Common myeloid progenitor, CD34-positive (primary cell): ENCODE results near the gene LAMA5.

ENCODE experiments used
- CTCF ChIA-PET: fragments of 350-600 bp; sonication (Branson Sonifier 250); formaldehyde crosslinking; loops from one replicate; lab custom pipeline; 2021; ENCODE audit warnings: antibody characterized with exemption; lab: Charles Lee
- POLR2A ChIA-PET: fragments of 350-600 bp; sonication (Branson Sonifier 250); formaldehyde crosslinking; loops from one replicate; lab custom pipeline; 2021; ENCODE audit warnings: antibody characterized with exemption; lab: Charles Lee
- DNase-seq, 3 donors: peaks; one replicate each; pipeline versions ENCODE4 v3.0.0 to v3.0.0-alpha.2; 2013
- H3K27ac ChIP-seq, 2 experiments: 1 replicate in 1 of 2; 2 replicates in 1 of 2; pipeline ENCODE4 v1.7.0; 2013; ENCODE audit warnings: inconsistent platforms in 2 of 2, low read length in 2 of 2, mild to moderate bottlenecking in 2 of 2, low read depth in 1 of 2, moderate library complexity in 1 of 2; ENCODE audit not compliant: severe bottlenecking in 2 of 2, insufficient read depth in 1 of 2, poor library complexity in 1 of 2
- H3K27me3 ChIP-seq, 5 experiments: replicated peaks in 2 of 5; 1 replicate in 3 of 5; 2 replicates in 2 of 5; pipeline versions ENCODE4 v1.6.1 to v1.7.0; 2013; ENCODE audit warnings: low read length in 4 of 5, mild to moderate bottlenecking in 2 of 5, moderate library complexity in 2 of 5, inconsistent platforms in 1 of 5; ENCODE audit not compliant: insufficient read depth in 5 of 5, control insufficient read depth in 4 of 5
- H3K36me3 ChIP-seq, 4 experiments: 1 replicate in 2 of 4; 2 replicates in 2 of 4; pipeline versions ENCODE4 v1.6.1 to v1.7.0; 2013; ENCODE audit warnings: low read length in 3 of 4, control low read depth in 1 of 4, mild to moderate bottlenecking in 1 of 4; ENCODE audit not compliant: control insufficient read depth in 4 of 4, insufficient read depth in 4 of 4
- H3K4me1 ChIP-seq, 4 experiments: 1 replicate in 3 of 4; 2 replicates in 1 of 4; pipeline versions ENCODE4 v1.6.1 to v1.7.1; 2013; ENCODE audit warnings: low read length in 3 of 4, mild to moderate bottlenecking in 3 of 4, control low read depth in 1 of 4, inconsistent platforms in 1 of 4, moderate library complexity in 1 of 4; ENCODE audit not compliant: control insufficient read depth in 4 of 4, insufficient read depth in 4 of 4; ENCODE audit errors: control extremely low read depth in 1 of 4
- H3K4me3 ChIP-seq, 7 experiments: 1 replicate in 4 of 7; 2 replicates in 3 of 7; pipeline versions ENCODE4 v1.5.1 to v1.7.0; 2013; ENCODE audit warnings: mild to moderate bottlenecking in 7 of 7, low read length in 6 of 7, moderate library complexity in 6 of 7, inconsistent platforms in 2 of 7, low read depth in 2 of 7, control low read depth in 1 of 7; ENCODE audit not compliant: insufficient read depth in 4 of 7, control insufficient read depth in 1 of 7; ENCODE audit errors: extremely low read depth in 1 of 7
- H3K9me3 ChIP-seq, 5 experiments: 1 replicate in 4 of 5; 2 replicates in 1 of 5; pipeline versions ENCODE4 v1.6.1 to v1.7.1; 2013; ENCODE audit warnings: low read length in 4 of 5, mild to moderate bottlenecking in 2 of 5, inconsistent platforms in 1 of 5, low read depth in 1 of 5, moderate library complexity in 1 of 5; ENCODE audit not compliant: control insufficient read depth in 4 of 5, insufficient read depth in 2 of 5; ENCODE audit errors: control extremely low read depth in 1 of 5
- WGBS: methylation state at CpG from one replicate; pipeline ENCODE4 v1.1.5; 2013; ENCODE audit not compliant: insufficient coverage; 5-methylcytosine and 5-hydroxymethylcytosine counted together

The LAMA5 gene

DNA sequence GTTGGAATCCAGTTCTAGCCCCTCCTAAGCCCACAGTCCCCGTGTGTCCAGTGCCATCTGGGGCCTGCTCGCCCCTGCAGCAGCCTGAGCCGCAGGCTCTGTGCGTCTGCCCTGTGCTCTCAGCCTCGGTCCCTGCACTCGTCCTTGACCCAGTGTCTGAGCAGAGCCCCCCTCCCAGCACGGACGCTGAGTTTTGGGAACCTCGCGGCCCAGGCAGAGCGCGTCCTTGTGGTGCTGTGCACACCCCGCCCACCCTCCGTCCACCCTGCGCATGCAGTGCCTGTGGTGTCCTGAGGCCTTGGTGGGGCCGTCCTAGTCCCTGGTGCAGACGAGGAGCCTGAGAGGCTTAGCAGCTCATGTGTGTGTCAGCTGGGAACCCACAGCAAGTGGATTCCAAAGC is 97.2 kb downstream of the LAMA5 start:
- H3K9me3 ChIP-seq: peaks cover 0 to 6% (median 4%) of the 10 kb centered on the region in 5 experiments
- WGBS: 99% methylated on average over 14 of the region's 17 CpGs
- peaks cover 6 to 63% (median 36%) of the 10 kb centered on the region in 4 experiments for H3K36me3 ChIP-seq
- POLR2A ChIA-PET: no interaction called here
- no peak overlapping the region for H3K4me3 ChIP-seq
- no peak overlapping the region for H3K27ac ChIP-seq
- CTCF ChIA-PET: no interaction called here
- no peak for DNase-seq
- H3K27me3 ChIP-seq: no peaks in the 10 kb centered on the region
- no peaks in the 10 kb centered on the region for H3K4me1 ChIP-seq

DNA sequence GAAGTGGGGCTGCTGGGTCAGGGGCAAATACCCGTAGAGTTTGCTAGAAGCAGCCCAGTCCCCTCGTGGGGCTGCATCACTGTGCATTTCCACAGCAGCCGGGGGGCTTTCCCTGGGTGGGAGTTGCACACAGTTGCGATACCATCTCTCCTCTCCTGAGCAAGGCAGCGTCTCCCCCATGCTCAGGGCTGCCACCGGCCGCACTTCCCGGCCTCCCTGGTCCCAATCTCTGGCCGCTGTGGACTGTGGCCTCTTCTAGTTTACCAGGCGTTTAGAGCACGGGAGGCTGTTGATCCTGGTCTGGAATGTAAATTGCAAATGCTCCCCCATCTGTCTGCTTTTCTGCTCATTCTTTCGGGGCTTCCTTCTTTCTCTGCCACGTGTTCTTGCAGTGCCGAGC is 97.7 kb downstream of the LAMA5 start:
- WGBS: 97% methylated on average over 12 of the region's 14 CpGs

DNA sequence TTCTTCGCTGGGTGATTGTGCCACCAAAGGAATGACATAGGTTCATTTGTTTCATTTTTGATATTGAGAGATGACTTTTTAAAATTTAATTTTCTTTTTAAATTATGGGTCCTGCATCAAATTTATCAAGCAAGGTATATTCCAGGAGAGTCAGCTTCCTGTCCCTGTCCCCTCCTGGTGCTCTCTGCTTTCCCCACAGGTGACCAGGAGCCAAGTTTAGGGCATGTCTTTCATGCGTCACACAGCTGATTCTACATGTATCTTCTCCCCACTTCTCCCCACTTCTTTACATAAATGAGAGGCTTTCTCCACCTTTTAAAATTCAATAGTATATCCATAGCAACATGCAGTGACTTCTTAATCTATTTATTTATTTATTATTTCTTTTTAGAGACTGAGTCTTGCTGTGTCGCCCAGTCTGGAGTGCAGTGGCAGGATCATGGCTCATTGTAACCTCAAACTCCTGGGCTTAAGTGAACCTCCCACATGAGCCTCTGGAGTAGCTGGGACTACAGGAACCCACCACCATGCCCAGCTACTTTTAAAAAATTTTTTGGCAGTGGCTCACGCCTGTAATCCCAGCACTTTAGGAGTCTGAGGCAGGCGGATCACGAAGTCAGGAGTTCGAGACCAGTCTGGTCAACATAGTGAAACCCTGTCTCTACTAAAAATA is 98.7 kb downstream of the LAMA5 start:
- ChIA-PET POLR2A (no interaction called here), CTCF (no interaction called here)
- Histone ChIP-seq H3K4me3 (no peak overlapping the region), H3K9me3 (peaks cover 0 to 14% (median 6%) of the 10 kb centered on the region in 5 experiments), H3K27ac (no peak overlapping the region), H3K36me3 (peaks cover 14 to 63% (median 41%) of the 10 kb centered on the region in 4 experiments), H3K4me1 (no peaks in the 10 kb centered on the region), H3K27me3 (no peaks in the 10 kb centered on the region)
- no peak for DNase-seq
- 98% methylated on average over 6 of the region's 7 CpGs for WGBS

More for the DNA sequence above, 97.7 kb downstream of the LAMA5 start:
- no peaks in the 10 kb centered on the region for H3K4me1 ChIP-seq
- DNase-seq: no peak
- H3K27ac ChIP-seq: no peak overlapping the region
- ChIA-PET POLR2A (no interaction called here), CTCF (no interaction called here)
- peaks cover 0 to 9% (median 6%) of the 10 kb centered on the region in 5 experiments for H3K9me3 ChIP-seq
- no peak overlapping the region for H3K4me3 ChIP-seq
- no peaks in the 10 kb centered on the region for H3K27me3 ChIP-seq
- peaks cover 9 to 65% (median 40%) of the 10 kb centered on the region in 4 experiments for H3K36me3 ChIP-seq

DNA sequence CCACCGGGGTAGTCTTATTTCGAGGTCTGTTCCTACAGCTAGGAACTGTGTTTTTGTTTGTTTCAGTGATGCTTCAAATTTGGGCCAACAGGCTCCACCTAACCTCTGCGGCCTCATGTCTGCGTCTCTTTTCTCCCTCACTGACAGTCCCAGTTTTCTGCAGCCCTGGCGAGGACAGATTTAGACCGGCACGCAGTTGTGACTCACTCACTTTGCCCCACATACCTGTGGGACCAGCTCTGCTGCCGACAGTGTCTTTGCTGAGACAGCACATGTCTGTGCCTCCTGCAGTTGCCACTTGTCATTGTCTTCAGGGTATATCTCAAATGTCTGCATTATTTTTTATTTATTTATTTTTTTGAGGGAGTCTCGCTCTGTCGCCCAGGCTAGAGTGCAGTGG is 99.6 kb downstream of the LAMA5 start:
- no peak overlapping the region for H3K27ac ChIP-seq
- 97% methylated on average over 8 of the region's 10 CpGs for WGBS
- POLR2A ChIA-PET: no interaction called here
- peaks cover 0 to 14% (median 6%) of the 10 kb centered on the region in 5 experiments for H3K9me3 ChIP-seq
- CTCF ChIA-PET: no interaction called here
- no peak overlapping the region for H3K4me3 ChIP-seq
- no peaks in the 10 kb centered on the region for H3K27me3 ChIP-seq
- no peaks in the 10 kb centered on the region for H3K4me1 ChIP-seq
- no peak for DNase-seq
- H3K36me3 ChIP-seq: peaks cover 11 to 63% (median 38%) of the 10 kb centered on the region in 4 experiments

DNA sequence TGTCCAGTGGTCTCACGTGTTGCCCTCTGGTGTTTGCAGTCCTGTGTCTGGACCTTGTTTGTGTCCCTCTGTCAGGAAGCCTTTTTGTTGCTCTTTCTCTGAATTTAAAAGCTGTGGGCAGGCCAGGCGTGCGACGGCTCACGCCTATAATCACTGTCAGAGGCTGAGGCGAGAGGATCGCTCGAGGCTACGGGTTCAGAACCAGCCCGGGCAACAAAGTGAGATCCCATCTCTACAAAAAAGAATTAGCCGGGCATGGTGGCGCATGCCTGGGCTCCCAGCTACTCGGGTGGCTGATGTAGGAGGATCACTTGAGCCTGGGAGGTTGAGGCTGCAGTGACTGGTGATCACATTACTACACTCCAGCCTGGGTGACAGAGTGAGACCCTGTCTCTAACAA is 100.3 kb downstream of the LAMA5 start:
- POLR2A ChIA-PET: no interaction called here

DNA sequence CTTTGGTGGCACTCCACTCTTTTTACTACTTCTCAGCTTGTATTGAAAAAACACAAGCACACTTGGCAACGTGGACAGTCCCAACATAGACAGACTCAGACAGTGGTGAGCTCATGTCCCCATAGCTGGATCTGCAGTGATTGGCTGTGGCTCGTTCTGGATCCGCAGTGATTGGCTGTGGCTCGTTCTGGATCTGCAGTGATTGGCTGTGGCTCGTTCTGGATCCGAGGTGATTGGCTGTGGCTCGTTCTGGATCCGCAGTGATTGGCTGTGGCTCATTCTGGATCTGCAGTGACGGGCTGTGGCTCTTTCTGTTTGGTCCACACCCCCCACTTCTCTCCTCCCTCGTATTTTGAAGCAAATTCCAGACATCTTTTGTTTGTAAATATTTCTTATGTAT is 100.8 kb downstream of the LAMA5 start:
- Histone ChIP-seq H3K36me3 (peaks cover 10 to 63% (median 40%) of the 10 kb centered on the region in 4 experiments), H3K4me3 (no peak overlapping the region), H3K4me1 (no peaks in the 10 kb centered on the region), H3K27ac (no peak overlapping the region), H3K9me3 (peaks cover 0 to 14% (median 6%) of the 10 kb centered on the region in 5 experiments), H3K27me3 (no peaks in the 10 kb centered on the region)
- CTCF ChIA-PET: no interaction called here
- 98% methylated on average over 8 of the region's 10 CpGs for WGBS
- peak in 2 of 3 donors; percentile 27 to 33 for DNase-seq
- POLR2A ChIA-PET: no interaction called here

More for the DNA sequence above, 100.3 kb downstream of the LAMA5 start:
- no peak overlapping the region for H3K4me3 ChIP-seq
- peaks cover 10 to 62% (median 37%) of the 10 kb centered on the region in 4 experiments for H3K36me3 ChIP-seq
- WGBS: 96% methylated on average over 11 of the region's 13 CpGs
- DNase-seq: no peak
- no peaks in the 10 kb centered on the region for H3K27me3 ChIP-seq
- CTCF ChIA-PET: no interaction called here
- no peak overlapping the region for H3K27ac ChIP-seq
- no peaks in the 10 kb centered on the region for H3K4me1 ChIP-seq
- peaks cover 0 to 14% (median 6%) of the 10 kb centered on the region in 5 experiments for H3K9me3 ChIP-seq

DNA sequence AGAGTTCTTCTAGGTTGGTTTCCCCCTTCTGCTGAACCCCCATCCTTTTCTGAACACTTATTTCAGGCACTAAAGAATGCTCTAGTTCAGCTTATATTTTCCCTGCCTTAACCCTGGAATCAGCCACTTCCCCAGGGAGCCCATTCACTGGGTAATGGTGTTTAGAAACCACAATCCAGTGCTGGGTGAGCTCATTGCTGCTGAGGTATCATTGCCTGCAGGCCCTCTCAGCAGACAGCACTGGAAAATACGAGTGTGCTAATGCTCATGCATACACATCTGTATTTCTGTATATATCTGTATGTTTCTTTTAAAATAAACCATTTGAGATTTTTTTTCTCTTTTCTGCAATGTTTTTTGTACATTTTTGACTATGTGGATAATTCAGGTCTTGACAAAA is 101.7 kb downstream of the LAMA5 start:
- Histone ChIP-seq H3K4me3 (no peak overlapping the region), H3K27ac (no peak overlapping the region), H3K36me3 (peaks cover 10 to 71% (median 38%) of the 10 kb centered on the region in 4 experiments), H3K9me3 (peaks cover 0 to 14% (median 6%) of the 10 kb centered on the region in 5 experiments), H3K27me3 (no peaks in the 10 kb centered on the region), H3K4me1 (no peaks in the 10 kb centered on the region)
- WGBS: no CpG with 5 or more reads among the region's 1 CpG
- POLR2A ChIA-PET: no interaction called here
- CTCF ChIA-PET: no interaction called here
- no peak for DNase-seq
